MM.1S (cell line): ENCODE results near the gene DDIAS.
A peak's percentile ranks its signal among the peaks of the same experiment; 100 is the strongest.

ENCODE experiments used
- DNase-seq: peaks from one replicate; pipeline ENCODE4 v3.0.0-alpha.2; 2015
- H2AFZ ChIP-seq: fragments of 300-600 bp; sonication (generic); 2 replicates; pipeline ENCODE4 v1.6.0; 2016; ENCODE audit warnings: antibody characterized with exemption, low read length
- H3F3A ChIP-seq: fragments of 300-600 bp; sonication (generic); 2 replicates; pipeline ENCODE4 v1.6.1; 2016; ENCODE audit warnings: mild to moderate bottlenecking, antibody characterized with exemption, low read length, moderate library complexity, mixed read lengths; ENCODE audit not compliant: insufficient read depth
- H3K27ac ChIP-seq: fragments of 300-600 bp; sonication (generic); 2 replicates; pipeline ENCODE4 v1.5.1; 2016; ENCODE audit warnings: mild to moderate bottlenecking, low read length
- H3K27me3 ChIP-seq: fragments of 300-600 bp; sonication (generic); replicated peaks from 2 replicates; pipeline ENCODE4 v1.6.0; 2016; ENCODE audit warnings: low read length; ENCODE audit not compliant: insufficient read depth
- H3K36me3 ChIP-seq: fragments of 300-600 bp; sonication (generic); replicated peaks from 2 replicates; pipeline ENCODE4 v1.6.1; 2016; ENCODE audit warnings: mild to moderate bottlenecking, low read length, mixed read lengths; ENCODE audit not compliant: insufficient read depth
- H3K4me1 ChIP-seq: fragments of 300-600 bp; sonication (generic); 2 replicates; pipeline ENCODE4 v1.6.1; 2016; ENCODE audit warnings: low read length, mixed read lengths
- H3K4me2 ChIP-seq: fragments of 300-600 bp; sonication (generic); 2 replicates; pipeline ENCODE4 v1.6.0; 2016; ENCODE audit warnings: low read depth, low read length
- H3K4me3 ChIP-seq: fragments of 300-600 bp; sonication (generic); 2 replicates; pipeline ENCODE4 v1.5.1; 2016; ENCODE audit warnings: low read length, mixed read lengths
- H3K79me2 ChIP-seq: fragments of 300-600 bp; sonication (generic); 2 replicates; pipeline ENCODE4 v1.6.1; 2016; ENCODE audit warnings: mixed run types, low read length, mixed read lengths
- H3K9ac ChIP-seq: fragments of 300-600 bp; sonication (generic); 2 replicates; pipeline ENCODE4 v1.6.1; 2016; ENCODE audit warnings: low read length, mixed read lengths
- H3K9me2 ChIP-seq: fragments of 300-600 bp; sonication (generic); replicated peaks from 2 replicates; pipeline ENCODE4 v1.6.1; 2016; ENCODE audit warnings: mild to moderate bottlenecking, low read length, mixed read lengths; ENCODE audit not compliant: insufficient read depth
- H3K9me3 ChIP-seq: fragments of 300-600 bp; sonication (generic); replicated peaks from 2 replicates; pipeline ENCODE4 v1.6.1; 2016; ENCODE audit warnings: mild to moderate bottlenecking, low read length, mixed read lengths; ENCODE audit not compliant: insufficient read depth
- H4K20me1 ChIP-seq: fragments of 300-600 bp; sonication (generic); 2 replicates; pipeline ENCODE4 v1.6.1; 2016; ENCODE audit warnings: mild to moderate bottlenecking, low read length, moderate library complexity, mixed read lengths; ENCODE audit not compliant: insufficient read depth
- EZH2 ChIP-seq: fragments of 300-600 bp; sonication (generic); optimal IDR thresholded peaks from 2 replicates; pipeline ENCODE3; 2017; ENCODE audit warnings: low read depth, mild to moderate bottlenecking, antibody characterized with exemption, low read length, mixed read lengths
- EZH2phosphoT487 ChIP-seq: fragments of 300-600 bp; sonication (generic); IDR thresholded peaks from 2 replicates; pipeline ENCODE4 v1.6.1; 2018; ENCODE audit warnings: antibody characterized with exemption, low read length
- TF ChIP-seq, protein P1 (sequence below): fragments of 300-600 bp; sonication (generic); IDR thresholded peaks from 2 replicates; pipeline ENCODE4 v1.5.1; 2016; ENCODE audit warnings: antibody characterized with exemption, low read length, mixed read lengths

Gene DDIAS

DNA sequence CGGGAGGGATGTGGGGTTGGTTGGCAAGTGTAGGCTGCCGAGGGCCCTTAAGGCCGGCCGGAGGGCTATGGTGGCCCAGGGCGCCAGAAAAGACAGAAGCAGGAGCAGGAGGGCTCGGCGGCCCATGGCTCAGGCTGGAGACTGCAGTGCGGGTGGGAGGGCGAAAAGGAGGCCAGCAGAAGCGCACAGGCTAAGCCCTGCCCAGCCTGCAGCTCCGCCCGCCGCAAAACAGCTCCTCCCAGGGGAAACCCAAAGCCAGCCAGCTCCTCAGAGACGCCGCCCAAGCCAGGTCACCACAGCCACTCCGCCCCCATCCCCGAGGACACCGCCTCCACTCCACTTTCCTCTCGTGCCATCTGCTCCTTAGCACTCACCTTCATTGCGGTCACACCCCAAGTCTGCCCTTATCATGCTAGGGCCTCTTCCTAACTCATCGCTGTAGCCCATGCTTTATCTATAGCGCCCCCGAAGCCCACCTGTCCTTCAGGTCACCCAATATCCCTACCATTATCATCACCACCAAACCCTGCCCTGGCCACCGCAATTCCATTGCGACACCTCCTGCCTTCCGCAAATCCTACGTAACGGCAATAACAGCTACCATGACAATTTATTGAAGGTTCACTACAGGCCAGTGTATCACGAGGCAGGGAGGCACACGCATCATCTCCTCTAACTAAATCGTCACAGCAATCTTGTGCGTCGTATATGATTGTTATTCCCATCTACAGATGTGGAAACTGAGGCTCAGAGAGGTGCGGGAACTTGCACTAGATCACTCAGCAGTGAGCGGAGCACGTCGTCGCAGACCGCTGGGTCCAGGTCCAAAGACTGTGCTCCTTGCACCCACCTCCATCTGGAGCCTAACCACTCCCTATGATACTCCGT, 1.0 kb upstream of the DDIAS start, which contains the start of gene PRCP:
TSS of gene PRCP (minus strand) at position 154 of the 888 bp plus-strand sequence. CDS start at position 126, 28 bp downstream.
- Histone ChIP-seq H3K4me3 (peak within 1 kb of the TSS; percentile 72), H2AFZ (peak within 1 kb of the TSS; percentile 97), H3K27ac (peak within 1 kb of the TSS; percentile 82), H3K9me2 (no peaks in the 10 kb centered on the region), H3F3A (peaks cover 9% of the 10 kb centered on the region), H3K27me3 (no peaks in the 10 kb centered on the region), H3K4me2 (peak within 1 kb of the TSS; percentile 97), H3K36me3 (no peaks in the 10 kb centered on the region), H3K9ac (peak within 1 kb of the TSS; percentile 81), H3K9me3 (no peaks in the 10 kb centered on the region), H3K4me1 (peaks cover 22% of the 10 kb centered on the region), H3K79me2 (peaks cover 49% of the 10 kb centered on the region), H4K20me1 (no peaks in the 10 kb centered on the region)
- DNase-seq, result peak; percentile 92
- TF ChIP-seq EZH2phosphoT487 (no peak), EZH2 (no peak)
- TF ChIP-seq, protein P1, sequence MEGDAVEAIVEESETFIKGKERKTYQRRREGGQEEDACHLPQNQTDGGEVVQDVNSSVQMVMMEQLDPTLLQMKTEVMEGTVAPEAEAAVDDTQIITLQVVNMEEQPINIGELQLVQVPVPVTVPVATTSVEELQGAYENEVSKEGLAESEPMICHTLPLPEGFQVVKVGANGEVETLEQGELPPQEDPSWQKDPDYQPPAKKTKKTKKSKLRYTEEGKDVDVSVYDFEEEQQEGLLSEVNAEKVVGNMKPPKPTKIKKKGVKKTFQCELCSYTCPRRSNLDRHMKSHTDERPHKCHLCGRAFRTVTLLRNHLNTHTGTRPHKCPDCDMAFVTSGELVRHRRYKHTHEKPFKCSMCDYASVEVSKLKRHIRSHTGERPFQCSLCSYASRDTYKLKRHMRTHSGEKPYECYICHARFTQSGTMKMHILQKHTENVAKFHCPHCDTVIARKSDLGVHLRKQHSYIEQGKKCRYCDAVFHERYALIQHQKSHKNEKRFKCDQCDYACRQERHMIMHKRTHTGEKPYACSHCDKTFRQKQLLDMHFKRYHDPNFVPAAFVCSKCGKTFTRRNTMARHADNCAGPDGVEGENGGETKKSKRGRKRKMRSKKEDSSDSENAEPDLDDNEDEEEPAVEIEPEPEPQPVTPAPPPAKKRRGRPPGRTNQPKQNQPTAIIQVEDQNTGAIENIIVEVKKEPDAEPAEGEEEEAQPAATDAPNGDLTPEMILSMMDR, result no peak

DNA sequence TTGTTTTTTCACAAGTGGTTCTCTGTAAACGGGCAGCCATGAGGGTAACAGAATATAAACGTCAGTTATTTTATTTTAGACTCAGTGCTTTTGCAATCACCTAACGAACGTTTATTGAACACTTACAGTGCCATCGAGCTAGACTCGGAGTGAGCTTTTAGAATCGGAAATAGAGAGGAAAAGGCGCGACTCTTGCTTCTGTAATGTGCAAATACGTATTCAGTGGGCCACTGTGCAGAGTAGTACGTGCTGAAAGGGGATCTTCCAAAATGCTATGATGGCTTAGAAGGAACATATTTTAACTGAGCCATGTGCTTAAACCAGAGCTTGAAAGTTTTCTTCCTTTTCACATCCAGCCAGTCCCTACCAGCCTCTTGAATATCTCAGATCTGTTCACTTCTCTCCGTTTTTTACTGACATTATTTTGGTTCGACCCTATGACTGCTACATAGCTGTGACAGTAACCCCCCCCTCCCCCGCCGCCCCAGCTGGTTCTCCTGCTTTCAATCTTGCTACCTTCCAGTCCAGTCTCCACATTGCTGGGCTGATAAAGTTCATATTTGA, 468 bp downstream of the DDIAS start:
- TF ChIP-seq EZH2phosphoT487, result no peak
- no peak for DNase-seq
- Histone ChIP-seq H3K4me1 (peaks cover 16% of the 10 kb centered on the region), H2AFZ (peak overlapping the region; percentile 60), H3K27ac (peak overlapping the region; percentile 82; the same call in 1 of the 2 replicates), H3K4me2 (peak overlapping the region; percentile 75), H3K4me3 (peak overlapping the region; percentile 72), H3K9ac (peak overlapping the region; percentile 61), H3F3A (peaks cover 9% of the 10 kb centered on the region), H4K20me1 (no peaks in the 10 kb centered on the region), H3K36me3 (no peaks in the 10 kb centered on the region), H3K9me3 (no peaks in the 10 kb centered on the region), H3K27me3 (no peaks in the 10 kb centered on the region), H3K9me2 (no peaks in the 10 kb centered on the region), H3K79me2 (peaks cover 62% of the 10 kb centered on the region)

DNA sequence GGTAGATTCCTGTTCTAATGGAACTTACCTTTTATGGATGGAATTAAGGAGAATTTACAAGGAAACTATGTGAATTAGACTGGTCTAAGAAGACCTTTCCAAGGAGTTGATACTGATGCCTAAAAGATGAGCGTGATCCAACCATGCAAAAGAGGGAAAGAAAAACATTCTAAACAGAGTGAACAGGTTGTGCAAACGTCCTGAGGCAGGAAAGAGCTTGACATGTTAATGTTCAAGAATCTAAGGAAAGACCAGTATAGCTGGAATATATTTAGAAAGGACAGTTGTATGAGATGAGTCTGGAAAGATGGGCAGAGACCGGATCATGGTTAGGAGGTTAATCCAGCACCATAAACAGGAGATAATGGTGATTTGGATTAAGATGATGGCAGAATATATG, 1.3 kb downstream of the DDIAS start:
- no peak overlapping the region for H3K9ac ChIP-seq
- no peak for TF ChIP-seq EZH2phosphoT487
- TF ChIP-seq, protein P1, result no peak
- no peak for TF ChIP-seq EZH2
- H3K4me3 ChIP-seq, result peak overlapping the region; percentile 72; the same call in 1 of the 2 replicates

More for the DNA sequence above, 1.3 kb downstream of the DDIAS start:
- no peak overlapping the region for H2AFZ ChIP-seq
- H3K9me3 ChIP-seq, result no peaks in the 10 kb centered on the region
- DNase-seq, result no peak
- peaks cover 67% of the 10 kb centered on the region for H3K79me2 ChIP-seq
- H3K9me2 ChIP-seq, result no peaks in the 10 kb centered on the region
- H3K4me1 ChIP-seq, result peaks cover 17% of the 10 kb centered on the region
- peak overlapping the region; percentile 75; the same call in 1 of the 2 replicates for H3K4me2 ChIP-seq
- H3K27ac ChIP-seq, result no peak overlapping the region
- H3K36me3 ChIP-seq, result no peaks in the 10 kb centered on the region
- peaks cover 9% of the 10 kb centered on the region for H3F3A ChIP-seq
- no peaks in the 10 kb centered on the region for H4K20me1 ChIP-seq
- no peaks in the 10 kb centered on the region for H3K27me3 ChIP-seq
